ENCODE data around the gene TROAP.

Gene TROAP

GRCh38 chr12:49340095-49340870, 17.2 kb downstream of the TROAP start:
- in situ Hi-C loops (cut with MboI; ENCODE audit: low sequenced_read_pairs) = no loop called here

DNA sequence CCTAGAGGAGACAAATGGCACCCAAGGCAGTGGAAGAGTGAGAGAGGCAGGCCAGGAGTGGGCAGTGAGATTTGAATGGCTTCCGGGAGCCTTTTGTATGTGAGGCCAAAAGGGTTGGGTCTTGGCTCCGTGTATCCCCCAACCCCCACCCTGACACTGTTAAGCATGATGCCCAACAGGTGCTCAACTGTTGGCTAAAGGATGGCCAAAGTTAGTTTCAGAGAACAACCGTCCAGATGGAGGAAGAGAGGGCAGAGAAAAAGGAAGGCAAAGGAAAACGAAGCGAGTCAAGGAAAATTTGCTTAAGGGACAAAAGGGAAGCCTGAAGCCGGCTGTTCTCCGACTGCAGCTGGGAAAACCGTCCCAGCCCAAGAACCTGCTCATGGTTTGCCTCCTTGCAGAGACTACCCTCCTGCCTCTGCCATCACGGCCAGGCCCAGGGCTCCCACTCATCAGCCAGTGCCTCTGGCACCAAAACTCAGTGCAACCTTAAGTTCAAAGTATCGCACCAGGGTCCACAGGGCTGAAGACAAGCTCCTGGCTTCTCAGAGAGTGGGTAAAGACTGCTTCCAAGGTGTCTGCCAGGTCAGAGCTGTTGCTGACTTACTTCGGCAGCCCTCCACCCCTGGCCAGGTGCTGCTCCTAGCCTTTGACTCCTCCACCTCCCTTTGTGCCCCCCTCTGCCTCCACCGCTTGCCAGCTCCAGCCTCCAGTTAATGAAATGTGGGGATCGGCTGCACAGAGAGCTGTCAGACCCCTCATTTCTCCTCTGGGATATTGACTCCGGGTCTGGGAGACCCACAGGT, 18.1 kb downstream of the TROAP start:
- in situ Hi-C loops (cut with MboI; ENCODE audit: low sequenced_read_pairs) = no loop called here

GRCh38 chr12:49341777-49342065, 18.7 kb downstream of the TROAP start:
- in situ Hi-C loops (cut with MboI; ENCODE audit: low sequenced_read_pairs) = no loop called here

DNA sequence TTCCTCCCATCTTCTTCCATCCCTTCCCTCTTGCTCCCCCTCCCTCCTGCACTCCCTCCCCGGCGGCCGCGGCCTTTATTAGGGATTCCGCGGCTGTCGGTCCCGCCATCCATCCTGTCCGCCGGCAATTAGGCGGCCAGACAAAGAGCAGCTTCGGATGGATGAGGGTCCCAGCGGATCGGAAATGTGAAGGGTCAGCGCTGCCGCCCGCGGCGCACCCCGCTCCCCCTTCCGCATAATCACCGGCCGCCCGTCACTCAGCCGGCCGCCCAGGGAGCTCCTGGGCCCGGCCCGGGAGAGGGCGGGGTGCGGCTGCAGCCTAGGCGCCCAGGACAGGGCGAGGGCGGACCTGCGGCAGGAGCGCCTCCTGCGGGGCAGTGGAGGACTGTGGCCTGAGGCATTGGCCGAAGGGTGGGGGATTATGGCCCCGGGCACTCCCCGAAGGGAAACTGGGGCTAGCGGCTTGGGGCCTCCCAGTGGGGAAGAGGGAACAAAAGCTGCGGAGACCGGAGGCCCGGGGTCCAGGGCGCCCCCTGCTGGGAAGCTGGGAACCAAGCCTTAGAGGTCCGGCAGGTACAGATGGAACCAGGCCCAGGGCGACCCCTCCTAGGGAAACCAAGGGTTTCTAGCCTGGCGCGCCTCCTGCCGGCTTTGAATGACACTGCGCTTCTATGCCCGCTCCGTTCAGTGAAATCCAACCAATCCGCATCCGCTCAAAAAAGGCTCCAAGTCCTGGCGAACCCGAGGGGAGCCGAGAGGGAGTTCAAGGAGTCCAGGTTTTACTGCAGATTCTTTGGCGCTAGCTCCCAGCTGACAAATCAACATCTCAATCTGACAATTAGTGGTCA, 19.2 kb downstream of the TROAP start:
- in situ Hi-C loops (cut with MboI; ENCODE audit: low sequenced_read_pairs) = no loop called here

- in situ Hi-C loops (cut with MboI; ENCODE audit: low sequenced_read_pairs) = no loop called here
These were observed 20.1 kb downstream of the TROAP start for GRCh38 chr12:49342914-49343731.

GRCh38 chr12:49344486-49345050, 21.5 kb downstream of the TROAP start:
- in situ Hi-C loops (cut with MboI; ENCODE audit: low sequenced_read_pairs) = no loop called here

- in situ Hi-C loops (cut with MboI; ENCODE audit: low sequenced_read_pairs) = no loop called here
These were observed 22.2 kb downstream of the TROAP start for GRCh38 chr12:49345051-49345824.

- in situ Hi-C loops (cut with MboI; ENCODE audit: low sequenced_read_pairs) = no loop called here
These were observed 23.0 kb downstream of the TROAP start for GRCh38 chr12:49345825-49346658.

DNA sequence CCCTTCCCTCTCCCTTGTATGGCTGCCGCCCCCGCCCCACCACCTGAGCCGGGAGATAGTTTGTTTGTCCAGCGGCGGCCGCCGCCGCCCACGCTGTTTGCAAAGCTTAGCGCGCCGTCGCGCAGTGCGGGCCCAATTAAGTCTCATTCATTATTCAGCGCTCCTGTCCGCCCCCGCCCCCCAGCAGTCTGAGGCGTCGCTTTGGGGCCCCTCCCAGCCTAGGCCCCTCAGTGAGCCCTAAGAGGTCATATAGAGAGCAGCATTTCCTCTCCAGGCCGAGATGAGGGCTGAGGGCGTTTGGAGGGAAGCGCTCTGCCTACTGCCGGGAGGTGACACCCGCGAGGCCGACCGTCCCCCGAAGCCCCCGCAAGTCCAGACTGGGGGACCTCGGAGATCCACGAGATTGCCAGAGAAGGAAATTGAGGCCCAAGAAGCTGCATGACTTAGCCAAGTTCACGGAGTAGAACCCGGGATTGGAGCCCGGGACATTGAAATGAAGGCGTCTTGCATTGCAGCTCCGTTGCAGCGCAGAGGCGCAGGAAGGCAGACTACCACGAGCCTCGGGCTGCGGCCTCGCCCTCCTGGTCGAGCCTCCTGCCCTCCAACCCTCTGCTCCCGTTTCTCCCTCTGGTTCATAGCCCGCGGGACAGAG, 23.7 kb downstream of the TROAP start, which contains the start of gene DNAJC22:
Gene DNAJC22 (plus strand): TSS at position 230 of the 652 bp plus-strand sequence. CDS start 1,985 bp downstream, outside the sequence.
- in situ Hi-C loops (cut with MboI; ENCODE audit: low sequenced_read_pairs) = no loop called here

DNA sequence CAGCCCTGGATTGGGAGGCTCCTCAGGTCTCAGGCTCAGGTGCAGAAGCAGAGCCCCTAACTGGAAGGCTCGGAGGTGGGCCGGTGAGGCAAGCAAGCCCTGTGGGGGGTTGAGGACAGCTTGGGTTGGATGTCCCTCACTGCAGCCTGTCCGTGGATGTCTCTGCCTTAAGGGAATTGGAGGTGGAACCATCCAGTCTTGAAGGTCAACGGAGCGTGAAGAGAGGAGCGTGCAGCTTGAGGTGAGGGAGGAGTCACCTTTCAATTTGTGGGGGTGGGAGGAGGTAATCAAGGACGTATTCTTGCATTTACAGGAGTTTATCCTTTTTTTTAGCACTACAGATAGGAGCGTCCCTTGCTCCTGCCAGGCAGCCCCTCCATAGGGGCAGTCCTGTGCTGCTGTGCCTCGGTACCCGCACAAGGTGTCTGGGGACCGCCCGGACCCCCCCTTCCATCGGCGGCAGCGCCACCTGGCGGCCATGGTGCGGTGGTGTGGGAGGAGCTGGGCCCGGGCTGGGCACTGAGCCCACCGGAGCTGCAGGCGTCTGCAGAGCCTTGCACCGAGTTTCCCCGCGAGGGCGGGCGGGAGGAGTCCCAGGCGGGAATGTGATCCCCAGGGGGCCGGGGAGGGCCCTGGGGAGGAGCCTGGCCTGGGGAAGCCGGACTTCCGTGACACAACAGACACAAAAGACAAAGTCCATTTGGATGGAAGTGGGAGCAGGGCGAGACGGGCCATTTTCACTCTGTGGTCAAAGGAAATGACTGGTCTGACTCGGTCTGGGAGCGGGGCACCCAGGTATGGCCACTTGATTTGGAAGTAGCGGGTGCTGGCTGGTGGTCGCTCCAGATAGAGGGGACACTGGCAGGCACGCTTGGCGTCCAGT, 24.5 kb downstream of the TROAP start:
- in situ Hi-C loops (cut with MboI; ENCODE audit: low sequenced_read_pairs) = no loop called here

GRCh38 chr12:49348781-49349180, 25.7 kb downstream of the TROAP start:
- in situ Hi-C loops (cut with MboI; ENCODE audit: low sequenced_read_pairs) = no loop called here

GRCh38 chr12:49349266-49349665, 26.2 kb downstream of the TROAP start:
- in situ Hi-C loops (cut with MboI; ENCODE audit: low sequenced_read_pairs) = no loop called here

GRCh38 chr12:49352351-49352750, 29.3 kb downstream of the TROAP start:
- in situ Hi-C loops (cut with MboI; ENCODE audit: low sequenced_read_pairs) = no loop called here

DNA sequence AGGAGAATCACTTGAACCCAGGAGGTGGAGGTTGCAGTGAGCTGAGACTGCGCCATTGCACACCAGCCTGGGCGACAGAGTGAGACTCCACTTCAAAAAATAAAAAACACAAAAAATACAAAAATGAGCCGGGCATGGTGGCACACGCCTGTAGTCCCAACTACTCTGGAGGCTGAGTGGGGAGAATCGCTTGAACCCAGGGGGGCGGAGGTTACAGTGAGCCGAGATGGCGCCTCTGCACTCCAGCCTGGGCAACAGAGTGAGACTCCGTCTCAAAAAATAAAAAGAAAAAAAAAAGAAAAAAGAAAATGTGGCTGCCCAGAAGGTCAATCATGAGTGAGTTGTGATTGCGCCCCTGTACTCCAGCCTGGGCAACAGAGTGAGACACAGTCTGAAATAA, 32.9 kb downstream of the TROAP start:
- in situ Hi-C loops (cut with MboI; ENCODE audit: low sequenced_read_pairs) = no loop called here

DNA sequence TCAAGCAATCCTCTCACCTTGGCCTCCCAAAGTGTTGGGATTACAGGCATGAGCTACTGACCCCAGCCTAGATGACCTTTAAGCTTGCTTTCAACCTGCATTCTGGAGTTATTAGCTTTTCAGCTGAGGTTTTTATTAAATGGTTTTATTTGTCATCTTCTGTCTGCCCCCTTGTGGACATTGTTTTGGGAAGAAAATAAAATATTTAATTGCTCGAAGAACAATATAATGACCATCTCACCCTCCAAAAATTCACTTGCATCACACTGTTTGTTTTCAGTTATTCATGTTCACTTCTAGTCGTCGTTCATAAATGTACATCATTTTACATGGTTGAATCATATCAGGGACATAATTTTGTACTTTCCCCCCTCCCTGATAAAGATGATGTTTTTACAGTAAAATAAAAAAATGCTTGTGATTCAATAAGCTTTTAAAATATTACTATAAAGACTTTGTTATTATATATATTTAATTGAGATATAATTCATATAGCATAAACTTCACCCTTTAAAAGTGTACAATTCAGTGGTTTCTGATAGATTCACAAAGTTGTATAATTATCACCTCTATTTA, 34.1 kb downstream of the TROAP start:
- in situ Hi-C loops (cut with MboI; ENCODE audit: low sequenced_read_pairs) = no loop called here

DNA sequence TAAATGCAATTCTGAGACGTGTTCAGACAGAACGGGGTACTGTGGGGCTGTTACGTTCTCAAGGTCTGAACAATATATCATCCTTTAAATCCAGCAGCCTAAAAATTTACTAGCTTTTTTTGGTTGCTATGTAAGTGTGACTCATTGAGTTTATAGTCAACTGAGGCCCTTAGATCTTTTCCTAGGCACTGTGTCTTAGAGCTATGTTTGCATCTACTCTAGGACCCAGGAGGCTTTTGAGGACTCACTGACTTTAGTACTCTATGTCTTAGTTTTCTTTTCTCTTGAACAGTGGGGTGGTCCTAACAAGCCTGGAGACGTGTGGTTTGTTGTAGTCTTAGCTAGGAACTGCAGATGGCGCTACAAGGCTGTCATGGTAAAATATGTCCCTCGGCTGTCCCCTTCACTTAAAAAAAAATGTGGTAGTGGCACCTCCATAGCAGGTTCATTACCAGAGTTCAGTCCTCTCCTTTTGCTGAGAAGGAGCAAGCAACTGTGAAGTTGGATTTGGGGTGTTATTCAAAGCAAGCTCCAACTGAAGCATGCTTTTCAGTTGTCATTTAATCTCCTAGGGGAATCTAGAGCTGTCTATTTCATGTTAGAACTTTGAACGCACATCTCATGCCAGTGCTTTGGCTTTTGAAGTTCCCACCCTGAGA, 35.6 kb downstream of the TROAP start:
- in situ Hi-C loops (cut with MboI; ENCODE audit: low sequenced_read_pairs) = no loop called here
